NT2/D1 (cell line): Measurements from ENCODE around the gene TOPBP1.

Experiments
- SUZ12 ChIP-seq: IDR thresholded peaks from 2 replicates; pipeline ENCODE4 v1.6.1; 2011; ENCODE audit not compliant: insufficient read length, insufficient read depth; ENCODE audit errors: extremely low read depth
- YY1 ChIP-seq: IDR thresholded peaks from 2 replicates; pipeline ENCODE4 v1.6.1; 2011; ENCODE audit not compliant: insufficient read length, insufficient read depth
- ZNF274 ChIP-seq: IDR thresholded peaks from 2 replicates; pipeline ENCODE4 v1.6.1; 2011; ENCODE audit warnings: mild to moderate bottlenecking, low read depth, low read length

- no peak for TF ChIP-seq YY1
- no peak for TF ChIP-seq SUZ12
- TF ChIP-seq ZNF274, result no peak
Observed at GRCh38 chr3:133595341-133595740, 66.4 kb downstream of the TOPBP1 start.
